DMS114 treated with DMSO at 0.1 percent for 48 hours (cell line): ENCODE measurements around the gene UQCRHL.

ENCODE experiments used
- DNase-seq: peaks from one replicate; lab custom pipeline; 2025; ENCODE audit not compliant: unreplicated experiment; lab: John Stamatoyannopoulos, UW

UQCRHL gene

GRCh38 chr1:15799004-15799867, 8.2 kb downstream of the UQCRHL start:
- no peak for DNase-seq

GRCh38 chr1:15797614-15798390, 9.6 kb downstream of the UQCRHL start:
- DNase-seq, result no peak

DNA sequence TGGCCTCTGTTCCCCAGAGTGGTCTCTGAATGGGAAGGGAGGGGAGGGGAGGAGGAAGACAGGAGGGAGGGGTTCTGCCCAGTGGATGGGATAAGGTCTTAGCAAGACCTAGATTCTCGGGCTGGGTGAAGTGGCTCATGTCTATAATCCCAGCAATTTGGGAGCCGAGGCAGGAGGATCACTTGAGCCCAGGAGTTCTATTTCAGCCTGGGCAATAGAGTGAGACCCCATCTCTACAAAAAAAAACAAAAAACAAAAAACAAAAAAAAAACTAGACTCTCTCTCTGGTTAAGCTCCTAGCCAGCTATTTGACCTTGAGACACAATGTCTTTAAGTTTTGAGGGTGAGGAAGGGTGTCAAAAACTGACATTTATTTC, 11.4 kb downstream of the UQCRHL start:
- DNase-seq, result no peak

GRCh38 chr1:15788624-15789301, 18.7 kb downstream of the UQCRHL start:
- no peak for DNase-seq

- no peak for DNase-seq
These were observed 20.9 kb downstream of the UQCRHL start for GRCh38 chr1:15786581-15786980.

GRCh38 chr1:15785683-15786082, 21.8 kb downstream of the UQCRHL start:
- no peak for DNase-seq

- no peak for DNase-seq
These were observed 29.3 kb downstream of the UQCRHL start for GRCh38 chr1:15777909-15778707.

DNA sequence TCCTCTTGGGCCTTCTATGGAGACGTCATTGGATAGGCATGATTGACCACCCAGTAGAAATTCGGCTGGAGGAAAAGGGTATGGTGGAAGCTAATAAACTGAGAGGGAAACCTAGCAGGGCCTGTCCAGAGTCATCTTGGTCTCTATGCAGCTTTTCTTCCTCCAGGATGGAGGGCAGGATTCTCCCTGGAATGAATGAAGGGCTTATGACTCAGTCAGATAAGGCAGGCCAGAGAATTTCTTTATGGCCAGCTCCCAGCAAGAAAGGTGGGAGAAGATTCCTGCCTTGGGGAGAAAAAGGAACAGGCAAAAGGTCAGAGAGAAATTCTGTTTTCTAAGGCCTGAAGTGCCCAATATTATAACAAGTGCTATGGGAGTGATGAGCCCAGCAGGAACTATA, 31.7 kb downstream of the UQCRHL start:
- no peak for DNase-seq

DNA sequence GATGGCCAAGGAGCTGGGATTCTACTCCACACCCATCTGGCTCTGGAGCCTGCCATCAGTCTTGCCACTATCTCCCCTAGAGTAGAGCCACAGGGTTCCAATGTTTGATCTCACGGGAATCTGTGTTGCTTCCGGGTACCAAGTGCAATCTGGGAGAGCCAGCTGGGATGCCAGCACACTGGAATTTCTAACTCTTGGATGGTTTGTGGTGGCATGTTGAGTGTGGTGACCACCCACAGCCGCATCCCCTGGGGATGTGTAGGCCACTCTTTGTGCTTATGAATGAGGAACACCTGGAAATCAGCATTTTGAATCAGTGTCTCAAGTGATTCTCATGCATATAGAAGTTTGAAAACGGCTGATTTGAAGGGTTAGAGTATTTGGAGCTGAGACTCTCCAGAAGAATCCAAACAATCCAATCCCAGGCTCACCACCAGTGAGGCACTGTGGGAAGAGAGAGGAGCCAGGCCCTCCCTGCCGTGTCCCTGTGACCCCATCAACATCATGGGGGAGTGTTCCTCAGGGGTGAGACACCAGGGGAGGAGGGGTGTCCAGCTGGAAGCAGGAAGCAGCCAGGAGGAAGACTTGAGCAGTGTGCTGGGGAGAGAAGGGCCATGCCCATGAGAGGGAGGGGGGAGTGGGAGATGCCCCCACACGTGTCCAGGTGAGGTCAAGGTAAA, 35.5 kb downstream of the UQCRHL start:
- no peak for DNase-seq

DNA sequence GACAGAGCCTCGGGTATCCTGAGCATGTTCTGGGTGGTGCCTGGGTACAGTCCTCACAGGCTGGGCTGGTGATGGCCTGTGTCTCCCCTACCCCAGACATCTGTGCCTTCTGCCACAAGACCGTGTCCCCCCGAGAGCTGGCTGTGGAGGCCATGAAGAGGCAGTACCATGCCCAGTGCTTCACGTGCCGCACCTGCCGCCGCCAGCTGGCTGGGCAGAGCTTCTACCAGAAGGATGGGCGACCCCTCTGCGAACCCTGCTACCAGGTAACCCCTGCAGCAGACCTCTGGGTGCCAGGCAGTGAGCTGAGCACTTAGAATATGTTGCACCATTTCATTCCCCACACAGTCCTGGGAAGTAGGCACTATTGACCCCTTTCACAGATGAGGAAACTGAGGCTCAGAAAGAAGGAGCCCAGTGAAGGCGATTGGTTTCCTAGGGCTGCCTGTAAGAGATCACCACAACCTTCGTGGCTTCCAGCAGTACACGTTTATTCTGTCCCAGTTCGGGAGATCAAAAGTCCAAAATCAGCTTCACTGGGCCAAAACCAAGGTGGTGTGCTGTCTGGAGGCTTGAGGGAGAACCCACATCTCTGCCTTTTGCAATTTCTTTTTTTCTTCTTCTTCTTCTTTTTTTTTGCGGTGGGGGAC, 37.0 kb downstream of the UQCRHL start:
- no peak for DNase-seq

- DNase-seq, result no peak
These were observed 39.1 kb downstream of the UQCRHL start for GRCh38 chr1:15768388-15768787.

DNA sequence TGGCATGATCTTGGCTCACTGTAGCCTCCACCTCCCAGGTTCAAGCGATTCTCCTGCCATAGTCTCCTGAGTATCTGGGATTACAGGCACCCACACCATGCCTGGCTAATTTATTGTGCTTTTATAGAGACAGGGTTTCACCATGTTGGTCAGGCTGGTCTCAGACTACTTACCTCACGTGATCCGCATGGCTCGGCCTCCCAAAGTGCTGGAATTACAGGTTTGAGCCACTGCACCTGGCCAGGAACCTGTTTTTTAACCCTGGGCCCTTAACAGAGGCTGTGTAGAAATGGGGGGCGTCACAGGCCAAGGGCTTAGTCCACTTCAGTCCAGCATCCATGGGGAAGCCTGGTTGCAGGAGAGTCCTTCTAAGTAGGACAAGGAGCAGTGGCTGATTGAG, 39.5 kb downstream of the UQCRHL start:
- no peak for DNase-seq

- DNase-seq, result no peak
These were observed 41.8 kb downstream of the UQCRHL start for GRCh38 chr1:15765495-15766194.

GRCh38 chr1:15764890-15765289, 42.6 kb downstream of the UQCRHL start:
- DNase-seq, result no peak

DNA sequence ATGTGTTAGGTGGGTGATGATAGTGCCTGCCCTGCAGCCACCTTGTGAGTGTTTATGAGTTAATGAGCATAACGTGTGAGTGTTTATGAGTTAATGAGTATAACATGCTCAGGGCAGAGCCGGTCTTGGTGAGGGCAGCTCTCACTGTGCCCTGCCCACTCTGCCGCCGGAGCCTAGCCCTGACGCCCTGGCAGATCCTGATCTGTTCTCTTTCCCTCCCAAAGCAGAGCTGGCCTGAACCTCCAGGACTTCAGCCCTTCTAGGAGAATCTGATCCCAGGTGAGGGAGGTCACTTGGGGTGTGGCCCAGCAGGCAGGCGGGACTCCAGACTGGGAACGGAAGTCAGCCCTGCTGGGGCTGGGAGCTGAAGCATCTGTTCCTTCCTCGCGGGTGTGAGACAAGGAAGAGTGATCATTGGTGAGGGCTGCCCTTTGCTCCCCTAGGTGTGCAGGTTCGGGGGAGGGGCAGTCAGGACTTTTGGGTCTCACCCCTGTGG, 43.1 kb downstream of the UQCRHL start:
- no peak for DNase-seq

- no peak for DNase-seq
These were observed 44.9 kb downstream of the UQCRHL start for GRCh38 chr1:15762546-15762945.

- no peak for DNase-seq
These were observed 45.9 kb downstream of the UQCRHL start for GRCh38 chr1:15761366-15762128.

DNA sequence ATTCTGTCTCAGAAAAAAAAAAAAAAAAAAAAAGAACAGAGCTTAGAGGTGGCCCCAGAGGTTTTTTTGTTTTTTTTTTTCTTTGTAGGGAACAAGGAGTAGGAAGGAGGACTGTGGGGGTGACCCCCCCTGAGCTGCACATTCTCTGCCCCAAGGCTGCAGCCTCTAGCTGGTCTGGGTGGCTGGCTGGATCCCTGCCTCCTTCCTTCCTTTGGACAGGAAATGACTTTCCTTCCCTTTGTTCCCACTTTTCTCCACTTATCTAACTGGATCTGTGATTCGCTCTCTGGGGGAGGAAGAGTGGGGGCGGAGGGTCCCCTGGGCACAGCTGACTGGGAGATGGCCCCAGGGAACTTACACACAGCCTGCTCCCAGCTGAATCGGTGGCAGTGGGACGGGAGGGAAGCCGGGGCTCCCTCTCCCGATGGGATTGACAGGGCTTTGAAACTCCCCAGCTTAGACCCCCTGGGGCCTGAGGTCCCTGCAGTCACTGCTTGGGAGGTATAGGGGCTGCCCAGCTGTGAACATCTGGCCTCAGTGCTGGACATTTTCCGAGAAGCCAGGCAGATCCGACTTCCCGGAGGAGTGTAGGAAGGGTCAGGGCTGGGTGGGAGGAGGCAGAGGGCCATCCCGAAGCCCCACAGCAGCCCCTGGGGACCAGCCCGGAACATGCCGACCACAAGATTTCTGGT, 46.8 kb downstream of the UQCRHL start:
- no peak for DNase-seq
